ENCODE results near the gene IGFL4.

IGFL4 gene

DNA sequence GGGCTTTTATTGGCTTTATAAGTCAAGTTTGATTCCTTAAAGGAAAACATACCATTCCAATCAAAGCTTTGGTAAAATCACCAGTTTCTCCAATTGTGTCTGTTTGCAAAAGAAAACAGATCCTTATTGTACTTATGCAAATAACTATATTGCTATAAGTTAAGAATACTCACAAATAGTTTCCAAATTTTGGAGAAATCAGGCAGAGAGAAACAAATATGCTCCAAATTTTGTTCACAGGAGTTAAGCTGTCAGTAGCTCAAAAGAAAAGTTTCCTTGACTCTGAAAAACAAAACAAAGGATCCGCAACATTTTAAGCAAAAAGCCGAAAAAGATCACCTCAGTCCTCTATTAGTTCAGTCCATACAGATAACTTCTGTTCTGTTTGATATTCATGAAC, 19.2 kb upstream of the IGFL4 start:
- DNase-seq = no peak

DNA sequence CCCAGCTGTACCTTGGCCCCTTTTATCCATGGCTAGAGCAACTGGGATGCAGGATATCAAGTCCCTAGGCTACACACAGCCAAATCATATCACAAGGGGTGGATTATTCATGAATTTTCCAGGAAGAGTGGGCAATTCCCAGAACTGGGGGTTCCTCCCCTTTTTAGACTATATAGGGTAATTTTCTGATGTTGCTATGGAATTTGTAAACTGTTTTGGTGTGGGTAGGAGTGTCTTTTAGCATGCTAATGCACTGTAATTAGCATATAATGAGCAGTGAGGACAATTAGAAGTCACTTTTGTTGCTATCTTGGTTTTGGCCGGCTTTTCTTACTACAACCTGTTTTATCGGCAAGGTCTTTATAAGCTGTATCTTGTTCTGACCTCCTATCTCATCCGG, 18.0 kb upstream of the IGFL4 start:
- no peak for DNase-seq

DNA sequence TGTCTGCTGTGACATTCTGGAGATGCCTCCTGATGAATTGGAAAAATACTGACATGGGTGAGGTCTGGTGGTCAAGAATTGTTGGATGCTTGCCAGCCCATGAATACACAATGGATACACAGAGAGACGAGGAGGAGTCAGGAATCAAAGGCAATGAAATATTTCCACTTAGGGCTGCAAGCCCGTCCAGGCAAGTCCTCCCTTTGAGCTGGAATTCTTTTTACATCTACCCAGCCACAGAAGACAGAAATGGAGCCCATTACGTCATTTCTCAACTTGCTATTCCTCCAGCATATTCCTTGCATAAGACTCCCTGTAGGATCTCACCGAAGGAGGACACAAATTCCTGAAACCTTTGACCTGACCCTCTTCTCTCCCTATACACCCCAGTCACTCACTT, 15.7 kb upstream of the IGFL4 start:
- no peak for DNase-seq

DNA sequence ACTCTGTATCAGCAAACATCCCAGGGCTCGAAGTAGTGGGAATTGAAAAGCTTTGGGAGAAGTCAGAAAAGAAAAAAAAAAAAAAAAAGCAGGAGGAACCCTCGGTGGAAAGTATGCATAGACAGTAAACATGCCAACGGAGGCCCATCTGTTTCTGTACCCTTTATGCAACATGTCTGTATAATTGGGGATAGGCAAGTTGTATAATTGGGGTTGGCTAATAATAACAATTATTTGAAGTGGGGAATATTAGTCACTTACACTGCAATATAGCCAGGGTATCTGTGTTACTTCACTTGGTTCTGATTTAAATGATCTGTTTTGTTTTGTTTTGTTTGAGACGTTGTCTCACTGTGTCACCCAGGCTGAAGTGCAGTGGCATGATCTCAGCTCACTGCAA, 12.1 kb upstream of the IGFL4 start:
- no peak for DNase-seq

DNA sequence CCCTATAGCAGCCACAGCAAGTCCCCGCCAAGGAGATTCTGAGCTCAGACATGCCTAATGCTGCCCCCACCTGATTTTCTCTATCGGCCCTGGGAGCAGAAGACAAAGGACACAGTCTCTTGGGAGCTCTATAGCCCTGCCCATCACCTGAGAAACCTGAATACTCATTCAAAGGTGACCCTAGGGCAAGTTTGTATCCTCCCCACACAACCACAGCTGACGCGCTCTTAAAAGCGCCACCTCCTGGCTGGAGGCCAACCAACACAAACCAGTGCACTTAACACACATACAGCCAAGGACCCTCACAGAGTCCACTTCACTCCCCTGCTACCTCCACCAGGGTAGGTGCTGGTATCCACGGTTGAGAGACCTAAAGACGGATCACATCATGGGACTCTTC, 8.8 kb upstream of the IGFL4 start:
- no peak for DNase-seq

DNA sequence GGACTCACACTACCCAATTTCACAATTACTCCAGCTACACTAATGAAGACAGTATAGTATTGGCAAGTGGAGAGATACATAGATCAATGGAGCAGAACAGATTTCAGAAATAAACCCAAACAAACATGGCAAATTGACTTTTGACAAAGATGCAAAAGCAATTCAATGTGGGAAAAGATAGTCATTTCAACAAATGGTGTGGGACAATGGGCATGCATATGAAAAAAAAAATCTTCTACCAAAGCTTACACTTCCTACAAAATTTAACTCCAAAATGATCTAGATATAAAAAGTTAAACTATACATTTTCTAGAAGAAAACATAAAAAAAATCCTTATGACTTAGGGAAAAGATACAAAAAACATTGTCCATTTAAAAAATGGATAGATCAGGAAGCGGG, 2.7 kb upstream of the IGFL4 start:
- no peak for DNase-seq

DNA sequence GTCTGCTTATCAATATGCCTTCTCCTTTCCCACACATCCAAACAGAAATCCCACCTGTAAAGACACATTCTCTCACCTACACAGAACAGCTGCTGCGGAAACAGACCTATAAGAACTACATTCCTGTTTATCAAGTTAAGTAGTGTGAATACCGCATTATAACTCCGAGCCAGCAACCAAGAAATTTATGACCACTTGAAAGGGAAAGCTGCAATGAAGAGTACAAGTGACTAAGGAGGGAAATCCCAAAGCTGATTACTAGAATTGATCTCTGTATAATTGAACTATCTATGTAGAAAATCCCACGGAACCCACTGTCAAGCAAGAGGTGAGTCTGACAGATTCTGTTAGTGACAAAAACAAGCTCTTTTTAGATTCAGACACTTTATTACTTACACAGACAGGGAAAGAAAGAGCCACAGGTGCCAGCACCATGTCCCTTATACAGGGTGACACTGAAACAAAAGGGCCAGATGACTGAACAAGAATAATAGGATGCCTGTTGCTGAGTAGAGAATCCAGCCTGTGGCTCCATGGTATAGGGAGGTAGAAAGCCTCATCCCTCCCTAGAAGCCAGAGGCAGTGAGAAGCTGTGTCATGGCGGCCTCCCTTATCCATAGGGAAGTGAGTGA, 1.6 kb upstream of the IGFL4 start:
- DNase-seq = no peak

DNA sequence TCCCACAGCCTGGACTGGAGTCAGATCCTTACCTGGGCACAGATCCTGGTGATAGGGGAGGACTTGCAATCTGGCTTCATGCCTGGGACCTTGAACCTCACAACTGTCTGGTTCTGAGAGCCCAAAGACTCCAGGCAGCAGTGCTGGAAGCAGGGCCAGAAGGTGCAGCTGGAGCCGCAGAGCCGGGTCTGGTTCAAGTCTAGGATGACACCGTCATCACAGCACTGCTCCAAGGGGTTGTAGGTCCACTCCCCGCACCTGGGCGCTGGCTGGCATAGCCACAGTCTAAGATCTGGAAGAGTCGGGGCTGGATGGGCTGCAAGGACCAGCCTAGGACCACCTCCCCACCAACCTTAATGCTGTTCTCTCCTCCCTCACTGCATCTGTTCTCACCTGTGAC, 677 bp downstream of the IGFL4 start:
- no peak for DNase-seq

DNA sequence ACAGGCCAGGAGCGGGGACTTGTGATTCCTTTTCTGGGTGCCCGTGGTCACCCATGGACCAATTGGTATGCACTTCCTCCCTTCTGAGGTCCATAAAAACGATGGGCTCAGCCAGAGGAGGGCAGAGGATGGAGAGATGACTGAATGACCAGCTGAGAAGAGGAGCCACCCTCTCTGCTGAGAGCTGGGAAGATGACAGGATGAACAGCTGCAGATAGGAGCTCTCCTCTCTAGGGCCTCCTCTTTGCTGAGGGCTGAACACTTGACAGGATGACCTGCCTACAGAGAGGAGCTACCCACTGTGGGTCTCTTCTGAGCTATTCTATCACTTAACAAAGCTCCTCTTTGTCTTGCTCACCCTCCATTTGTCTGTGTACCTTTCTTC, 4.1 kb downstream of the IGFL4 start:
- DNase-seq = no peak

DNA sequence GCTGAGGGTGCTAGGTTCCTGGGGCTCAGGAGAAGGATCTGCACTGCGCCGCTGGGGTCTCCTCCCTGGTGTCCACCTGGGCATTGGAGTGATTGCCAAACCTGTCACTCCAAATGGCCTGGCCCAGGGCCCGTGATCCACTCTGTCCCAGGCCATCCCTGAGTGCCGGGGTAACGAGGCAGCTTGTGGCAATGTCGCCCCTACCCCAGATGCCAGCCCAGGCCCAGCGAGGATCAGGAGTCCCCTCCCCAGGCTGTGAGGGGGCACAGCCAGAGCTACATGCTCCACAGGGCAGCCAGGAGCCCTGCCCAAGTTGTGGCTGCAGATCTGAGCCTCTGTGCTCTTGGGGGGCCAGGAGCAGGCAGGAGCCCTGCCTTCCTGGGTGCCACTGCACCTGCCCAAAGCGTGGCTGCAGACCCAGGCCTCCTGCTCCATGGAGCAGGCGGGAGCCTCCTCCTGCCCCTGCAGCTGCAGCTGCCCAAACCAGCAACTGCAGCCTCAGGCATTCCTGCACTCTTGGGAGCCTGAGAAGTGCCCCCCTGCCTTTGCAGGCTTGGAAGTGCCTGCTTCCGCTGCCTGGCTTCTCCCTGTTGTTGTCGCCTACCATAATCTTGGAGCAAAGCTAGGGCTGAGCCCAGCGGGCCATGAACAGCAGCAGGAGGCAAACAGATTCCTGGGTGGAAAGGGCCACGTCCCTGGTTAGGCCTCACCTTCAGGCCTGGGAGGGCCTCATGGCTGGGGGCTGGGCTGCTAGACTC, 4.6 kb downstream of the IGFL4 start:
- DNase-seq = no peak

DNA sequence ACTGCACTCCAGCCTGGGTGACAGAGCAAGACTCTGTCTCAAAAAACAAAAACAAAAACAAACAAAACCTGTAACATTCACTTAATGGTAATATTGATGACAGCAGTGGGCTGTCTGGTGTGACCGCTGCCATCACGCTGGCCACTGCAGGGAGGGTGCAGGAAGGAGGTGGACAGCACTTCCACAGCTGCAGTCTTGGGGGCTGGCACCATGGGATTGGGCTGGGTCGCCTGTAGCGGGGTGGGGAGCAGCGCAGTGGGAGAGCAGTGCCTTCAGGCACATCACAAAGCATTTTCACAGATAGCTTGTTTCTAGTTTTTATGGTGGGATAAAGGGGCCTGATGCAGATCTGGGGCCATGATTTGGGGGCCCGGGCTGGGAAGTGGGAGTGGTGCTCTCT, 5.3 kb downstream of the IGFL4 start:
- no peak for DNase-seq

DNA sequence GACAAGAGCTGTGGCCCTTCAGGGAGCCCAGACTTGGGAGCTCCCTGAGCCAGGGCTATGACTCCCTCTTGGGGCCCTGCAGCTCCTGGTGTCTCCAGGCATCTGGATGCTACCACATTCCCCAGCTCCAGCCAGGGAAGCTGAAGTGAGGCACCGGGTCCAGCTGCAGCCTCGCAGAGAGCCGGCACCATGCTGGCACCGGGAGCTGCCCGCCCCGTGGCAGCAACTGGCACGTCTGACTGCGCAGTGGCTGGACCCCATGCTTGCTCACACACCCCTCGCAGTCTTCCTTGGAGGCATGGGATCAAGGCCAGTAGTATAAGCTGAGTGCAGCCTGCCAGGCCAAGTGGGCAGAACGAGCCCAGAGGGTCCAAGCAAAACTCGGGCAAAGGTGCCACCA, 7.4 kb downstream of the IGFL4 start:
- no peak for DNase-seq

DNA sequence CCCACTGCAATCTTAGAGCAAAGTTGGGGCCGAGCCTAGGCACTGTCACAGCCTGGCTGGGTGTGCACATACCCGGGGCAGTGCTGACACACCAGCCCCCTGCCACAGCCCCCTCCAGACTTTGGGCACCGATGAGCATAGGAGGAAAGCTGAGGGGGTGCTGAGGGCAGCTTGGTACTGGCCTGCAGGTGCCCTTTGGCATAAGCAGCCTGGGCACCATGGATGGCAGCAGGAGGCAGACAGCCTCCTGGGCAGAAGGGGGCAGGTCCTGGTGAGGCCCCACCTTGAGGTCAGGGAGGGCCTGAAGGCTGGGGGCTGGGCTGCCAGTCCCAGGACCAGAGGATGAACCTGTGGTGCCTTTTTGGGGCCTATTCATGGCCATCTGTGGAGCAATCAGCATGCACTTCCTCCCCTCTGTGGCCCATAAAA, 8.2 kb downstream of the IGFL4 start:
- no peak for DNase-seq

DNA sequence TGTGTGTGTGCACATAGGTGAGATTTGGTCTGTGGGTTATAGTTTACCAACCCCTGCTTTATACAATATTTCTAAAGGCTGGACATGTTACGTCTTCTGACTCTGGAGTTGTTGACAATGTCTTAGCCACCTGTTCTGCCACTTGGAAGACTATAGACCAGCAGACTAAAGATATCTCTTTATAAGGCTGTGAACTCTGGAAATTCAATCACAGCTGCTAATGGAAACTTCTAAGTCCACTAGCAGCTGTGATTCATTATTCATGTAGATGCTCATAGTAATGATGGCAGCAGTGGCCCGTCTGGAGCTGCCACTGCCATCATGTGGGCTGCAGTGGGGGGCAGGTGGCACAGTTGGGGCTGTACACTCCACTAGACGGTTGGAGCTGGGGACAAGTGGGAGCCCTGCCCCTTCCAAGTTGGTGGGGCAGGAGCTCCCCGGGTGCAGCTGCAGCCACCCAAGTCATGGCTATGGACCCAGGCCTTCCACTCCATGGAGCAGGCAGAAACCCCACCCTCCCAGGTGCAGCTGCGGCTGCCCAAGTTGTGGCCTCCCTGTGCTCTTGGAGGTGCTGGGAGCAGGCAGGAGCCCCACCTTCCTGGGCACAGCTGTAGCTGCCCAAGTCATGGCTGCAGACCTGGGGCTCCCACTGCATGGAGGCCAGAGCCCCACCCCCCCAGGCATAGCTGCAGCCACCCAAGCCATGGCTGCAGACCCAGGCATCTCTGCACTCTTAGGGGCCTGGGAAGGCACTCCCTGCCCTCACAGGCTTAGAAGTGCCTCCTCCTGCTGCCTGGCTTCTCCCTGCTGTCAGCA, 8.8 kb downstream of the IGFL4 start:
- no peak for DNase-seq

DNA sequence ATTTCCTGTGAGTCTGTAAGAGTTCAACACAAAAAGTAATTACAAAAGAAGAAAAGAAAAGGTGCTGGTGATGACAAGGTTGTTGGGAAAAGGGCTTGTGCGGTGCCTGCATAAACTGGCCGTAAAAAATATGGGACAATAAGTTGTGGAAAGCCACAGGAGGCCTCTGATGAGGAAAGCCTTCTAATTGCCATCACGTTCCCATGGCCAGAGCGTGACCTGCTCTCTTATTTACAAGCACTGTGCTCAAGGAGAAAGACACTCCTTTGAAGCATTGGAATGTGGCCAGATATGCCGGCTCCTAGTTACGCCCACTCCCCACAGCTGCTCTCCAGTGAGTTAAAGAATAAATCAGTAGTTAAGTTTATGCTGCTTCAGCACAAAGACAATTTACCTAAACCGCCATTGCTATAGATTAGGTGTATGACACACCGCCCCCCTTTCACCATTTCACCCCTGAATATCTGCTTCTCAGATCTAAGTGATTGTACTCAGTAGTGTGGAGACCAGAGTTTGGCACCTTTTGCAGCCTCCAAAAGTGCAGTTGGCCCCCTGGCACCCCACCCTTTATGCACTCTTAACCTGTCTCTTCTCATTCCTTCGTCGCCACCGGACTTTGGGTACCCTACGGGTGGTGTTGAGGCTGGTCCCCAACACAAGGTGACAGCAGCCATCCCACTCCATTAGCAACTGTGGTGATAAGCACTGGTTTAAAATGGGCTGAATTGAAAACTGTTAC, 9.8 kb downstream of the IGFL4 start:
- DNase-seq = no peak

DNA sequence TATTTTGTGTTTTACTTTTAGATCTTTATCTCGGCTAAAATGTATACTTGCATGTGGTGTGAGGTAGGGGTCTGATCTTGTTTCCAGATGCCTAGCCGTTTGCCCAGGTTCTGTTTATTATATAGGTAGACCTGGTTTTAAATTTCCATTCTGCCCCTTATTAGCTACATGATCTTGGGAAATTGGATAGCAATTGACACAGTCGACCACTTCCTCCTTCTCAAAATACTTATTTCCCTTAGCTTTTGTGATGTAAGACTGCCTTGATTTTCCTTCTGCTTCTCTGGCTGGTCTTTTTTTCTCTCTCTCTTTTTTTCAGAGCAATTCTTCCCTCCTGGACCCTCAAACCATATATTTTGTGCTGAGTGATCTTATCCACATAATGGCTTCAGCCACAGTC, 15.0 kb downstream of the IGFL4 start:
- DNase-seq = no peak

DNA sequence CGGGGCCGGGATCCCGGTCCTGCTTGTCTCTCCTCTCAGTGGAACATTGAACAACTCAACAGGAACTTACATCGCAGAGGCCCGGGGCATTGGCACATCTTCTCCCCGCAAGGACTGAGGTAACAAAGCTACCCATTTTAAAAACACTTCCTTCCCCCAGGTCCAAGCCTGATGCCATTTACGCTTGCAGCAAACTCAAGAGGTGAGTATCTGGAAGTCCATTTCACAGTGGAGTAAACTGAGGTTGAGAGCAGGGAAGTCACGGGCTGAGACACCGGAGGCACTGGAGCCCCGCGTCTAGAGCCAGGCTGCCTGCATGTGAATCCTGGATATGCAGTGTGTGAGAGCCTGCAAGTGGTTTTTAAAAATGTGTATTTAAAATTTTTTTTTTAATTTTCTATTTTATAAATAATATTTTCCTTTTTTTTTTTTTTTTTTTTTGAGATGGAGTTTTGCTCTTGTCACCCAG, 17.5 kb downstream of the IGFL4 start:
- no peak for DNase-seq

DNA sequence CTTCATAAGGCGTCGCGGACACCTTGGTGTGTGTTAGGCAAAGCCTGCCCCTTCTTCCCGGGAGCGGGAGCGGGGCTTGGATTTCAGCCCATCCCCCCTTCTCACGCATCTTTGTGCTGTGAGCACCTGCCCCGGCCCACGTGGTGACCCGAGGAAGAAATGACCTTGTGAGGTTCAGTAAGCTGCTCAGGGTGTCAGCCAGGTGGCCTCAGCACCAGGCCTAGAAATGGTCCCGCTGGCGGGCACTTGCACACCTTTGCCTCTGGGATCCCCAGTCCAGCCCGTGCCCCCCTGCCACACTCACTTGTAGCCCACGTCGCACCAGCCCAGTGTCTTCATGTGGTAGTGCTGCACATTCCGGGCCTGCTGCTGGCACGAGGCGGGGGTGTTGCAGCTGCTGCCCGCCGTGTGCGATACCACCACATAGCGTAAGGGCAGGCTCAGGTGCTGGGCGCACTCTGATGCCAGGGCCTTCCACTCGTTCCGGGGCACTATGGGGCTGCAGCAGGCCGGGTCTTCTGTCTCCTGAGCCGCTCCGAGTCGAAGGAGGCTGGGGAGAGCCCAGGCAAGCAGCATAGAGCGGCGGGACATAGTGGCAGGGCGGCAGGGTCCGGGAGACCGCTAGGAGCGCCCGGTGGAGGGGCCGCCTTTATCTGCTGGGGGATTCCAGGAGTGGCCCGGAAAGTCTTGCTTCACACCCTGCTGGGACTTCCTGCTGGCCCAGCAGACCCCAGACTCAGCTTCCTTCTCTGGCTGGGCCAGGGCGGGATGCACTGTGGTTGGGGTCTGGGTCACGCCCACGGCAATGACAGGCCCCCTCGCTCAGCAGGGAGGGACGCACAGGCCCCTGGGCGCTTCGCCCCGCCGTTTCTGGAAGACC, 18.1 kb downstream of the IGFL4 start, which contains the start of gene PGLYRP1:
Gene PGLYRP1 (minus strand): TSS at position 623 of the 880 bp plus-strand sequence. CDS start 32 bp downstream, at position 591.
- DNase-seq = no peak

DNA sequence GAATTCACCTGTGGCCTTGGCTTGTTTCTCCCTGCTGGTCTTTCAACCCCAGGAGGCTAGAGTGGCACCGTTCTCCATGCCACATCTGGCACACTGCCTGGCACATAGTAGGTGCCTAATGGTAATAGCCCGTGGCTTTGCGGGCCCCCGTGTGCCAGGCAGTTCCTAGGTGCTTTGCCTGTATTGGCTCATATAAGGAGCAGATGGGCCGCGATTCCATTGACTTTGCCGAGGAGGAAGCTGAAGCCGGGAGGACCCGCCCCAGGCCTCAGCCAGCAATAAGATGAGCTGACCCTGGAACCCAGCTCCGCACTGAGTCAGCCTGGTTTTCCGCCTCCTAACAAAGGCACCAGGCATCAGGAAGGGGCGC, 18.8 kb downstream of the IGFL4 start:
- no peak for DNase-seq

DNA sequence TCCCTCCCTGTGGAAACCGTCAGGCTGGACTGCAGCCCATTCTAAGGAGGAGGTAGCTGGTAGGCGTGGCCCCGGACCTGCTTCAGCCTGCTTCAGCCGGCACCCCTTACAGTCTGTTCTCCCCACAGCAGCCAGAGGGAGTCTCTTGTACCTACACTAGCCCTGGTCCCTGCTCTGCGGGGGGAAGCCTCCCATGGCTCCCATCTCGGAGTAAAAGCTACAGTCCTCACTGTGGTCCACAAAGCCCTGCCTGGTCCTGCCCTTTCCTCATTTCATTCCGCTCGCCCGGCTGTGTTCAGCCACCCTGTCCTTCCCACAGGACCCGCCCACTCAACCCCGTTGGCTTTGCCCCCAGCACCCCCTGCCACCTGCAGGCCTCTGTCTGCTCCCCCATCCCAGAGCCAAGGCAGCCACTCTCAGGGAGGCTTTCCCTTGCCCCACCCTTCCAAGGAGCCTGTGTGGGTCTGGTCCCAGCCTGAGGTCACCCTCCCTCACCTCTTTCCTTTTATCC, 19.2 kb downstream of the IGFL4 start:
- no peak for DNase-seq

DNA sequence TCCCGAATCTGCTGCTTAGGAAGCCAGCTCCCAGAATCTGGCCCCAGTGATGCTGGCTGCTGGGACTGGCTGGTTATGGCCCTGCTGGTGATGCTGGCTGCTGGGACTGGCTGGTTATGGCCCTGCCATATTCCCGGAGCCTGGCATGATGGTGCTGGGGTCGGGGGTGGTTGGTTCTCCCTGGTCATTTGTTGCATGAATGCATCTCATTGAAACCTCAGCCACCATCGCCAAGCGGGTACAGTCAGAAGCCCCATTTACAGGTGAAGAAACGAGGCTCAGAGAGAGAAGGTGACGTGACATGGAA, 20.0 kb downstream of the IGFL4 start:
- no peak for DNase-seq

DNA sequence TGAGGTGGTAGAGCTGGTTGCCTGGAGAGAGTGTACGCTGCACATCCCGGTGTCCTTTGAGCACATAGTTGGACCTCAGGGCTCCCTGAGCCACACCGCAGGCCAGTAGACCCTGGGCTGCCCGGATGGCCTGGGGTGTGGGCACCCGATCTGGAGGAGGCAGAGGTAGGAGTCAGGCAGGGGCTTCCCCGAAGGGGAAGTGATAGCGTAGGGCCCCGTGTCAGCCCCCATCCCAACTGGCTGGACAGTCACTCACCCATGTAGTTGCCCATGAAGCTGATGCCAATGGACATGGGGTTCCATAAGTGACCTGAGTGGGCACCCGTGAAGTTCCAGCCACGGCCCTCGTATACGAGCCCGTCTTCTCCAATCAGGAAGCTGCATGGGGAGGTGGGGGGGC, 21.5 kb downstream of the IGFL4 start:
- DNase-seq = no peak

All from DMS53 (cell line).